ENCODE measurements around the gene CNTNAP5.

CNTNAP5 gene

DNA sequence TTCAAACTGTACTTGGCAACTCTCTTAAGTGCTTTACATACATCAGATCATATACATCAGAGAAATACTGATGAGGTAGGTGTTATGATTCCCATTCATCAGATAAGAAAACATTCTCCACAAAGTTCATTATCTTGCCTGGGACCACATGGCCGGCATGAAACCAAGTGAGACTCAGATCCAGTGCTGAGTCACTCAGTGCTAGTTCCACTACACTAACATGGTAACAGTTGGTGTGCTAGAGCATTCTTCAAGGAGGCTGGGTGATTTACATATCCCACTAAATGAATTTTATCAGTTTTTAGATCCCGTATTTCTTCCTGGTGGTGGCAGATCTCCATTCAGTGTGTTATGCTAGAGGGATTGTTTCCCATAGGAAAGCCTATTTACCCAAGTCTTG, 772.0 kb downstream of the CNTNAP5 start:
- Histone ChIP-seq H3K27ac (ENCODE audit: low read length) (no peak overlapping the region), H3K27me3 (ENCODE audit: control insufficient read depth, insufficient read depth, low read length) (no peaks in the 10 kb centered on the region), H3K36me3 (ENCODE audit: control insufficient read depth, low read depth, low read length) (no peaks in the 10 kb centered on the region), H3K9ac (ENCODE audit: low read length) (no peak overlapping the region), H3K4me1 (ENCODE audit: control insufficient read depth, low read depth, low read length) (peaks cover 3% of the 10 kb centered on the region), H3K9me3 (ENCODE audit: control insufficient read depth, low read depth, low read length) (no peaks in the 10 kb centered on the region), H3K4me3 (ENCODE audit: low read length) (no peak overlapping the region)

DNA sequence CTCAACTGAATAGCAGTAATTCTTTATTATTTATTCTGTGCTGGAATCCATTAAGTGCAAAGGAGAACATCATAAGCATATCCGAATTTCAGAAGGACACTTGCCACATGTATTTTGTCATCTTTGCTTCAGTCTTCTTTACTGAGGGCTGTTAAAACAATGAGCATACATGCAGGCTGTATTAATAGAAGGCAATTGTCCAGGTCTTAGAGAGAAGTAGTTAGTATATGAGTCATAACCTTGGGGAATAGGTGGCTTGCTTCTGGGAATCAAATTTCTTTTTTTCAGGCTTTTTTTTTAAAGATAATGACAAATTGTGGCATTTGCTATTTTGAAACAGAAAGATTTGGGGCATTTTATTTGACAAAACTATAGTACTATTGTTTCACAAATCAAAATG, 773.5 kb downstream of the CNTNAP5 start:
- no peak overlapping the region for H3K4me3 ChIP-seq (ENCODE audit: low read length)
- H3K9me3 ChIP-seq (ENCODE audit: control insufficient read depth, low read depth, low read length) = no peaks in the 10 kb centered on the region
- no peaks in the 10 kb centered on the region for H3K27me3 ChIP-seq (ENCODE audit: control insufficient read depth, insufficient read depth, low read length)
- no peaks in the 10 kb centered on the region for H3K36me3 ChIP-seq (ENCODE audit: control insufficient read depth, low read depth, low read length)
- H3K9ac ChIP-seq (ENCODE audit: low read length) = no peak overlapping the region
- peaks cover 3% of the 10 kb centered on the region for H3K4me1 ChIP-seq (ENCODE audit: control insufficient read depth, low read depth, low read length)
- H3K27ac ChIP-seq (ENCODE audit: low read length) = no peak overlapping the region

DNA sequence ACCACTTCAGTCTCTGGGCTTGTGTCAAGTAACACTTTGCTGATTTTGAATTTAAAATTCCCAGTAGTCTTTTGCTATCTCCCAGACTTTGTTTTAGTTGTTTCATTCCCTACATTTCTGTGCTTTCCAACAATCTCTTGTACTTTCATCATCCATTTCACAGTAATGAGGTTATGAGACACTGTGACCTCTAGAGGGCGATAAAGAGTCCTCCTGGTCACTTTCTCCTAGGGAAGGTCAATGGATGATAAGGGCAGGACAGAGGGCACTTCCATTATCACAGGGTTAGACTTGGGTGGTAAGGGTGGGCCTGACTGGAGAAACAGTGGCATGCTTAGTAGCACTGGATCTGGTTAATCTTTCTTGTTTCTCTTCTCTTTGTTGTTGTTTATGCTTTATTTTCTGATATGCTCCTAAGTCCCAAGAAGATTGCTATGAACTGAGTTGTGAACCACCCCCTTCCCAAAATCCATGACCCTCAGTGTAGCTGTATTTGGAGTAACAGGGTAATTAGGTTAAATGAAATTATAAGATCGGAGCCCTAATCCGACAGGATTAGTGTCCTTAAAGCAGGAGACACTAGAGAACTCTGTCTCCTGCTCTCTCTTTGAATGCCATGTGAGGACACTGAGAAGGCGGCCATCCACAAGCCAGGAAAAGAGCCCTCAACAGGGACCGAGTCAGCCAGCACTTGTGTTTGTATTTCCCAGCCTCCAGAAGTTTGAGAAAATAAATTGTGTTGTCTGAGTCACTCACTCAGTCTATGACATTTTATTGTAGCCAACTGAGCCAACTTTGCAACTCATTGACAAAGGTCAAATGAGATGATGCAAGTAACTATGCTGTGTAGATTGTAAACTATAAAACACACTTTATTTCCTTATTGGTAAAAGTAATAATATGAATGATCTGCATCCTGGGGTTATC, 779.2 kb downstream of the CNTNAP5 start:
- no peak overlapping the region for H3K27ac ChIP-seq (ENCODE audit: low read length)
- no peak overlapping the region for H3K4me3 ChIP-seq (ENCODE audit: low read length)
- no peaks in the 10 kb centered on the region for H3K4me1 ChIP-seq (ENCODE audit: control insufficient read depth, low read depth, low read length)
- no peaks in the 10 kb centered on the region for H3K27me3 ChIP-seq (ENCODE audit: control insufficient read depth, insufficient read depth, low read length)
- H3K9ac ChIP-seq (ENCODE audit: low read length) = no peak overlapping the region
- no peaks in the 10 kb centered on the region for H3K9me3 ChIP-seq (ENCODE audit: control insufficient read depth, low read depth, low read length)
- no peaks in the 10 kb centered on the region for H3K36me3 ChIP-seq (ENCODE audit: control insufficient read depth, low read depth, low read length)

DNA sequence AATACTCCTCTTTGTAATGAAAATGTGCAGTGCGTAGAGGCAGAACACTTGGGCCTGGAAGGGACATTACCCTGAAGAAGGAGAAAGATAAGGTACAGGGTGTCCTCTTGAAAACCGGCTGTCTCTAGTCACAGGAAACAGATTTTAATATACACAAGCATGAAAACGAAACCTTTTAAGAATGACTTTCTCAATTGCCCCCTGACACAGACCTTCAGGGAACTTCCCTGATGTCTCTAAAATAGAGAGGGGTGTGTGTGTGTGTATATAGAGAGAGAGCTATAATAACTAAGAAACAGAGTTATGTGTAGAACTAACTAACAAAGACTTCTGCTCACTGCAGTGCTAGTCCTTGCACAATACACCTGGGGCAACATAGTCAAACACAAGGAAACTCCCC, 780.0 kb downstream of the CNTNAP5 start:
- H3K4me1 ChIP-seq (ENCODE audit: control insufficient read depth, low read depth, low read length) = no peaks in the 10 kb centered on the region
- no peaks in the 10 kb centered on the region for H3K36me3 ChIP-seq (ENCODE audit: control insufficient read depth, low read depth, low read length)
- H3K27me3 ChIP-seq (ENCODE audit: control insufficient read depth, insufficient read depth, low read length) = no peaks in the 10 kb centered on the region
- no peak overlapping the region for H3K9ac ChIP-seq (ENCODE audit: low read length)
- H3K4me3 ChIP-seq (ENCODE audit: low read length) = no peak overlapping the region
- H3K9me3 ChIP-seq (ENCODE audit: control insufficient read depth, low read depth, low read length) = no peaks in the 10 kb centered on the region
- H3K27ac ChIP-seq (ENCODE audit: low read length) = no peak overlapping the region

DNA sequence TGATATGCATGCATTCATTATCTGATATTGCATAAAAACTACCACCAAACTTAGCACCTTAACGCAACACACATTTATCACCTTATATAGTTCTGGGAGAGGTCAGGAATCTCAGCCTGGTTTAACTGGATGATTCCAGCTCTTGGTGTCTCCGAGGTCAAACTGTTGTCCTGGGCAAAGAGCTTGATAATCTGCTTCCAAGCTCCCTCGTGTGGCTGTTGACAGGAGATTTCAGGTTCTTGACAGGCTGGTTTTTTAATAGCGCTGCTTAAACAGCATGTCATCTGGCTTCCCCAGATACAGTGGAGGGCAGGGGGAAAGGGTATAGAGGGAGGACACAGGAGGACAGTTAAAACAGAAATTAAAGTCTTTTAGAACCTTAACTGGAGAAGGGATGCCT, 785.0 kb downstream of the CNTNAP5 start:
- H3K4me1 ChIP-seq (ENCODE audit: control insufficient read depth, low read depth, low read length) = no peaks in the 10 kb centered on the region
- no peak overlapping the region for H3K9ac ChIP-seq (ENCODE audit: low read length)

DNA sequence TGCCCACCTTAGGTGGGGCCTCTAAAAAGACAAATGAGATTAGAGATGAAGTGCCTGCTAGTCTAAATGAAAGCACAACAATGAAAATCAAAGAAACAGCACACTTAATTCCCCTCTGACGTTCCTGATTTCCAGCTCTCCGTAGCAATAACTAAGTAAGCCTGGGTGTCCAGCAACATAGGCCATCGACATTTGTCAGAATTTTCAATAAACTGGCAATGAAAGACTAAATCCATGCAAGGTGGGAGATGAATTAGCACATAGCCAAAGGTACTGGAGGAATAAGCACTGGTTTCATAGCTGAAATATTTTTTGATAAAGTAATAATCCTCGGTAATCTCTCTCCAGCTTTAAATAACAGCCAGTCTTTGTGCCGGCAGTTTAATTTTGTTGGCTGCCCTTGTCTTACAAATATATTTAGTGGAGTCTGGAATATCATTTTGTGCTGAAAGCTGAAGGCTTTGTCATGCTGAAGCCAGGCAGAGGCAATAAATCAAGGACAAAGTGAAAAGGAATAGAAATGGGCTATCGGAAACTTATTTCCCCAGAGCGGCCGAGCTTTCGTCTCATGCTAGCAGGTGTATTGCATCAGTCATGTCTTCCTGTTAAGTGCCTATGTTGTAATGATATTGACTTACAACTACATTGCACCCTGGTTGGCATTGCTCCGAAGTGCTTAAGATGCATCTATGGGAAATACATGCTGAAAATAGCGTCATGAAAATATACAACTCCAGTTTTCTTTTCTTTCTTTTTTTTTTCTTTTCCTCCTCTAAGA, 790.1 kb downstream of the CNTNAP5 start:
- H3K4me1 ChIP-seq (ENCODE audit: control insufficient read depth, low read depth, low read length) = no peaks in the 10 kb centered on the region
- H3K4me3 ChIP-seq (ENCODE audit: low read length) = no peak overlapping the region
- H3K36me3 ChIP-seq (ENCODE audit: control insufficient read depth, low read depth, low read length) = no peaks in the 10 kb centered on the region
- no peaks in the 10 kb centered on the region for H3K27me3 ChIP-seq (ENCODE audit: control insufficient read depth, insufficient read depth, low read length)
- H3K9me3 ChIP-seq (ENCODE audit: control insufficient read depth, low read depth, low read length) = no peaks in the 10 kb centered on the region
- no peak overlapping the region for H3K9ac ChIP-seq (ENCODE audit: low read length)
- H3K27ac ChIP-seq (ENCODE audit: low read length) = no peak overlapping the region

More for the DNA sequence above, 785.0 kb downstream of the CNTNAP5 start:
- Histone ChIP-seq H3K27me3 (ENCODE audit: control insufficient read depth, insufficient read depth, low read length) (no peaks in the 10 kb centered on the region), H3K36me3 (ENCODE audit: control insufficient read depth, low read depth, low read length) (no peaks in the 10 kb centered on the region), H3K27ac (ENCODE audit: low read length) (no peak overlapping the region), H3K9me3 (ENCODE audit: control insufficient read depth, low read depth, low read length) (no peaks in the 10 kb centered on the region), H3K4me3 (ENCODE audit: low read length) (no peak overlapping the region)

DNA sequence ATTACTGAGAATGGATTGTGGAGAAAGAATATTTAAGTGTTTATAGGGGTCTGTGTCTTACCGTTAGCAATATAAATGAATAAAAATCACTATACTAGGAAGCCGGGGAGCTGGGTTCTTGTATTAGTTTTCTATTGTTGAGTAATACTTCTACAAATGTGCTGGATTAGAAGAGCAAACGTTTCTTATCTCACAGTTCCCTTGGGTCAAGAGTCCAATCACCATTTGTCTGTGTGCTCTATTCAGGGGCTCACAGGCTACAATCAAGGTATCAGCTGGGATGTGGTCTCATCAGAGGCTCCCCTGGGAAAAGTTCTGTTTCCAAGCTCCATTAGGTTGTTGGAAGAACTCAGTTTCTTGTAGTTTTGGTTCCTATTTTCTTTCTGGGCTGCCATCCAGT, 790.9 kb downstream of the CNTNAP5 start:
- Histone ChIP-seq H3K4me3 (ENCODE audit: low read length) (no peak overlapping the region), H3K9ac (ENCODE audit: low read length) (no peak overlapping the region), H3K27me3 (ENCODE audit: control insufficient read depth, insufficient read depth, low read length) (no peaks in the 10 kb centered on the region), H3K27ac (ENCODE audit: low read length) (no peak overlapping the region), H3K36me3 (ENCODE audit: control insufficient read depth, low read depth, low read length) (no peaks in the 10 kb centered on the region), H3K9me3 (ENCODE audit: control insufficient read depth, low read depth, low read length) (no peaks in the 10 kb centered on the region), H3K4me1 (ENCODE audit: control insufficient read depth, low read depth, low read length) (no peaks in the 10 kb centered on the region)

DNA sequence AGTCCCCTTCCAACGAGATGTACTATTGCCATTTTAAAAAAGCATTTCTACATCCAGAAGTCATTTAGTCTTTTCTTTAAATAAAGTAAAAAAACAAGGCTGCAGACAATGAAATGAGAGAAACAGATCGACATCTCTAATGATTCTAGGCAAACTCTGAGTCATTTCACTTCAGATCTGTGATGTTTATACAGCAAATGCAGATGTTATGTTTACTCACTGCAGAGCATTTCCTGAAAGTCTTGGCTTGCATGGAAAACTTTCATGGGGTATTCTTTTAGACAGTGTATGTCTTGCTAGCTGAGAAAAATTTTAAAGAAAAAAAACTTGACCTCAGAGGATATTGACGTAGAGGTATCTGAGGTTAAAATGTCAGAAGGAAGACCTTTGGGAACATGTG, 797.4 kb downstream of the CNTNAP5 start:
- Histone ChIP-seq H3K9me3 (ENCODE audit: control insufficient read depth, low read depth, low read length) (peaks cover 3% of the 10 kb centered on the region), H3K4me3 (ENCODE audit: low read length) (no peak overlapping the region), H3K27ac (ENCODE audit: low read length) (no peak overlapping the region), H3K27me3 (ENCODE audit: control insufficient read depth, insufficient read depth, low read length) (no peaks in the 10 kb centered on the region), H3K4me1 (ENCODE audit: control insufficient read depth, low read depth, low read length) (no peaks in the 10 kb centered on the region), H3K9ac (ENCODE audit: low read length) (no peak overlapping the region), H3K36me3 (ENCODE audit: control insufficient read depth, low read depth, low read length) (no peaks in the 10 kb centered on the region)

DNA sequence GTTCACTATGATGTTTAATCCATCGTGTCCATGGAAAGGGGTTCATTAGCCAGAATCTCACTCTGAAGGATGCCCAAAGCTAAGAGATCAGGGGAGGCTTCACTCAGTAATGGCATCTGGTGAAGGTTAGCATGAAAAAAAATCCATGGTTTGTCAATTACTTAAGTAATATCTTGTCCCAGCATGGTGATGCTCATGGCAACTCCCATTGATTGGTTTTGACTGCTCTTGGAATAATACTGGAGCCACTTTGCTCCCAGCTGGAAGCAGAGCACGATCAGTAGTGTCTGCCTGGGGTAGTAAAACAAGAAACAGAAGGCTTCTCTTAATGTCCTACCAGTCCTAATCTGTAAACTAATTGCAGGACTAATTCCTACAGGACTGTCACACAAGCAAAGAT, 799.4 kb downstream of the CNTNAP5 start:
- Histone ChIP-seq H3K36me3 (ENCODE audit: control insufficient read depth, low read depth, low read length) (no peaks in the 10 kb centered on the region), H3K27me3 (ENCODE audit: control insufficient read depth, insufficient read depth, low read length) (no peaks in the 10 kb centered on the region), H3K9ac (ENCODE audit: low read length) (no peak overlapping the region), H3K4me3 (ENCODE audit: low read length) (no peak overlapping the region), H3K4me1 (ENCODE audit: control insufficient read depth, low read depth, low read length) (no peaks in the 10 kb centered on the region), H3K9me3 (ENCODE audit: control insufficient read depth, low read depth, low read length) (peaks cover 7% of the 10 kb centered on the region), H3K27ac (ENCODE audit: low read length) (no peak overlapping the region)

DNA sequence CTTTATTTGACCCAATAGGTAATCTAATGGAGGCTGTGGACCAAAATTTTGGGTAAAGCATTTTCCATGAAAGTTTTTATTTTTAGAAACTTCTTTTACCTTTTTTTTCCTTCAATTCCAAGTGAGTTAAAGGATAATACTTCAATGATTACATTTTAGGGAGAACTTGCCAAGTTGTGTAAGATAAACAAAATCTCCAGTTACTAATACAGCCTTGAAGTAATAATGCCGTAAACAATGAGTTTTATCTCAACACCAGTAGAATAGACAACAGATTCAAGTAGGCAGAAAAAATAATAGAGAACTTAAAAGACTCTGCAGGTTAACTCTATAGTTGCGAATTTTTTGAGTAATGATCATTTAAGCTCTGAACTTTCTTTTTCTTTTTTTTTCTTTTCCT, 807.4 kb downstream of the CNTNAP5 start:
- Histone ChIP-seq H3K9ac (ENCODE audit: low read length) (no peak overlapping the region), H3K27me3 (ENCODE audit: control insufficient read depth, insufficient read depth, low read length) (no peaks in the 10 kb centered on the region), H3K4me1 (ENCODE audit: control insufficient read depth, low read depth, low read length) (no peaks in the 10 kb centered on the region), H3K4me3 (ENCODE audit: low read length) (no peak overlapping the region), H3K9me3 (ENCODE audit: control insufficient read depth, low read depth, low read length) (peaks cover 10% of the 10 kb centered on the region), H3K36me3 (ENCODE audit: control insufficient read depth, low read depth, low read length) (no peaks in the 10 kb centered on the region), H3K27ac (ENCODE audit: low read length) (no peak overlapping the region)

DNA sequence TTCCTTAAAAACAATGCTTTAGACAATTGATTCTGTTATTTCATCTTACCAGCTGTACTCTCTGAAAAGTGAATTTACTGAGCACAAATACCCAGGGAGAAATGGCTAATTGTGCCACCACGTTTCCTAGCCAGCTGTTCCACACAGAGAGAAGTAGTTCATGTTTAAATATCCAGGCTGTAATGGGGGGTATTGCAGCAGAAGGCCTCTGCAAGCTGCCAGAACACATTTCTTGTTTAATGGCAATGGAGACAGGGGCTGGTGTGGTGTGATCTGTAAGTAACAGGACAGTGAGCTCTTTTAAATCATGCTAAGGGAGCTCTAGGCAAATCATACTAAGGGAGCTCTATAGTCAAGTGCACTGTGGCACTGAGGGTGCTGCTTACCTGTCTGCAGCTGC, 809.2 kb downstream of the CNTNAP5 start:
- Histone ChIP-seq H3K36me3 (ENCODE audit: control insufficient read depth, low read depth, low read length) (no peaks in the 10 kb centered on the region), H3K9me3 (ENCODE audit: control insufficient read depth, low read depth, low read length) (peaks cover 6% of the 10 kb centered on the region), H3K4me3 (ENCODE audit: low read length) (no peak overlapping the region), H3K27me3 (ENCODE audit: control insufficient read depth, insufficient read depth, low read length) (no peaks in the 10 kb centered on the region), H3K4me1 (ENCODE audit: control insufficient read depth, low read depth, low read length) (no peaks in the 10 kb centered on the region), H3K27ac (ENCODE audit: low read length) (no peak overlapping the region), H3K9ac (ENCODE audit: low read length) (no peak overlapping the region)
